GM18511 (cell line): ENCODE results near the gene ABCC4.
"Not testable (repeated sequence)": the region's sequence is repeated elsewhere in the genome, so short reads cannot be mapped to it uniquely, and the experiment has no call there.

Experiments
- ATAC-seq: cut with Tn5 transposase; IDR thresholded peaks from one replicate; pipeline ENCODE4 v1.9.1; 2021; ENCODE audit warnings: mild to moderate bottlenecking, moderate library complexity; ENCODE audit not compliant: unreplicated experiment

Gene ABCC4

GRCh38 chr13:95168191-95168590 lies 133.1 kb downstream of the ABCC4 start:
- no peak for ATAC-seq

- ATAC-seq: not testable (repeated sequence)
Measured at GRCh38 chr13:95167003-95167402, 134.2 kb downstream of the ABCC4 start.

- no peak for ATAC-seq
Measured at GRCh38 chr13:95164830-95165229, 136.4 kb downstream of the ABCC4 start.

- no peak for ATAC-seq
Measured at GRCh38 chr13:95160112-95160906, 140.9 kb downstream of the ABCC4 start.

GRCh38 chr13:95159458-95159857 lies 141.8 kb downstream of the ABCC4 start:
- ATAC-seq: no peak

- ATAC-seq: no peak
Measured at GRCh38 chr13:95156208-95156607, 145.0 kb downstream of the ABCC4 start.

- no peak for ATAC-seq
Measured at GRCh38 chr13:95155504-95155903, 145.7 kb downstream of the ABCC4 start.

- no peak for ATAC-seq
Measured at GRCh38 chr13:95155093-95155492, 146.2 kb downstream of the ABCC4 start.

- ATAC-seq: no peak
Measured at GRCh38 chr13:95154413-95154886, 146.8 kb downstream of the ABCC4 start.

- ATAC-seq: no peak
Measured at GRCh38 chr13:95153647-95154412, 147.4 kb downstream of the ABCC4 start.

- ATAC-seq: no peak
Measured at GRCh38 chr13:95151942-95152587, 149.2 kb downstream of the ABCC4 start.

GRCh38 chr13:95150555-95150954 lies 150.7 kb downstream of the ABCC4 start:
- no peak for ATAC-seq

- ATAC-seq: no peak
Measured at GRCh38 chr13:95146486-95146885, 154.8 kb downstream of the ABCC4 start.

- no peak for ATAC-seq
Measured at GRCh38 chr13:95145587-95145986, 155.7 kb downstream of the ABCC4 start.

GRCh38 chr13:95140502-95140901 lies 160.7 kb downstream of the ABCC4 start:
- no peak for ATAC-seq

- ATAC-seq: no peak
Measured at GRCh38 chr13:95138876-95139585, 162.2 kb downstream of the ABCC4 start.

GRCh38 chr13:95137096-95137495 lies 164.2 kb downstream of the ABCC4 start:
- peak; percentile 96 for ATAC-seq

GRCh38 chr13:95136638-95137037 lies 164.6 kb downstream of the ABCC4 start:
- ATAC-seq: no peak

- no peak for ATAC-seq
Measured at GRCh38 chr13:95133498-95133897, 167.8 kb downstream of the ABCC4 start.

GRCh38 chr13:95129004-95129403 lies 172.2 kb downstream of the ABCC4 start:
- ATAC-seq: no peak
